Measurements from ENCODE around the gene IL1F10.

- no peak for TF ChIP-seq ATF2 (IDR thresholded peaks at IDR 0.05; ENCODE audit: low read length)
- no peak for TF ChIP-seq CTCF (IDR thresholded peaks at IDR 0.05; ENCODE audit: control extremely low read depth in 1 of 3, insufficient read depth in 1 of 3, low read depth in 1 of 3, low read length in 3 of 3)
- TF ChIP-seq CBX5 (IDR thresholded peaks at IDR 0.05; ENCODE audit: low read depth, low read length) = no peak
- no peak for TF ChIP-seq POLR2A (IDR thresholded peaks at IDR 0.05; ENCODE audit: control extremely low read depth in 1 of 2, low read depth in 2 of 2, low read length in 2 of 2)
Measured at GRCh38 chr2:113098041-113098440, 30.3 kb downstream of the IL1F10 start.
